ENCODE results near the gene OR11H7. TPM values are rescaled to one million over a fixed set of nuclear protein-coding genes. Genes with fewer than 3 reads are reported as not detected.
"Not testable (repeated sequence)": the region's sequence is repeated elsewhere in the genome, so short reads cannot be mapped to it uniquely, and the experiment has no call there.

OR11H7 gene
- total RNA-seq, 1 donor from 2014 or later = not detected

DNA sequence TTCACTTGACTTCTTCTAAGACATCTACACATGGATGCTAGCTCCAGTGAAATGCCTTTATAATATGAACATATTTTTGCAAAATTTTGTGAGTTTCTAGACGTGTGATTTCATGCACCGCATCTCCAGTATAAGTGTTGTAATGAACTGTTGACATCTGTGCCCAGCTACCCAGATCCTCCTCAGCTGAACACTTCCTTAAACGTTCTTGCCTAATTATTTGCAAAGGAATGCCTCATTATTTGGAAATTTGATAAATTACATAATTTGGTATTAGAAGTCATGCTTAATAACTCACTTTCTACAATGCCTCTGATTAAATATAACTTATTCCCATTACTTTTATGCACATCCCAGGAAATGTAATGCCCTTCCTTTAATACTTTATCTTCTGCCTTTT is 24.1 kb upstream of the OR11H7 start:
- Histone ChIP-seq H3K4me1 (no peaks in the 10 kb centered on the region), H3K27ac (replicated peaks) (no peak overlapping the region), H3K36me3 (no peaks in the 10 kb centered on the region), H3K9me3 (replicated peaks) (peaks cover 9% of the 10 kb centered on the region), H3K27me3 (ENCODE audit: low read depth) (peaks cover 3% of the 10 kb centered on the region), H3K4me3 (no peak overlapping the region)
- TF ChIP-seq, protein P1, sequence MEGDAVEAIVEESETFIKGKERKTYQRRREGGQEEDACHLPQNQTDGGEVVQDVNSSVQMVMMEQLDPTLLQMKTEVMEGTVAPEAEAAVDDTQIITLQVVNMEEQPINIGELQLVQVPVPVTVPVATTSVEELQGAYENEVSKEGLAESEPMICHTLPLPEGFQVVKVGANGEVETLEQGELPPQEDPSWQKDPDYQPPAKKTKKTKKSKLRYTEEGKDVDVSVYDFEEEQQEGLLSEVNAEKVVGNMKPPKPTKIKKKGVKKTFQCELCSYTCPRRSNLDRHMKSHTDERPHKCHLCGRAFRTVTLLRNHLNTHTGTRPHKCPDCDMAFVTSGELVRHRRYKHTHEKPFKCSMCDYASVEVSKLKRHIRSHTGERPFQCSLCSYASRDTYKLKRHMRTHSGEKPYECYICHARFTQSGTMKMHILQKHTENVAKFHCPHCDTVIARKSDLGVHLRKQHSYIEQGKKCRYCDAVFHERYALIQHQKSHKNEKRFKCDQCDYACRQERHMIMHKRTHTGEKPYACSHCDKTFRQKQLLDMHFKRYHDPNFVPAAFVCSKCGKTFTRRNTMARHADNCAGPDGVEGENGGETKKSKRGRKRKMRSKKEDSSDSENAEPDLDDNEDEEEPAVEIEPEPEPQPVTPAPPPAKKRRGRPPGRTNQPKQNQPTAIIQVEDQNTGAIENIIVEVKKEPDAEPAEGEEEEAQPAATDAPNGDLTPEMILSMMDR (IDR thresholded peaks at IDR 0.05; ENCODE audit: borderline replicate concordance) = no peak
- intact Hi-C loops (cut with micrococcal nuclease) = no loop called here
- DNase-seq = no peak

DNA sequence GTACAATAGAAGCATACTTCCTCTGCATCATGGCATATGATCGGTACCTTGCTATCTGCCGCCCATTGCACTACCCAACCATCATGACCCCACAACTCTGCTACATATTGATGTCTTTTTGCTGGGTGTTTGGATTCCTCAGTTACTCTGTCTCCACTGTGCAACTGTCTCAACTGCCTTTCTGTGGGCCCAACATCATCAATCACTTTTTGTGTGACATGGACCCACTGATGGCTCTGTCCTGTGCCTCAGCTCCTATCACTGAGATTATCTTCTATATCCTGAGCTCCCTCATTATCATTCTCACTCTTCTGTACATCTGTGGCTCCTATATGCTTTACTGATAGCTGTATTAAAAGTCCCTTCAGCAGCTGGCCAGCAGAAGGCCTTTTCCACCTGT is 19.2 kb upstream of the OR11H7 start:
- TF ChIP-seq, protein P1 (IDR thresholded peaks at IDR 0.05; ENCODE audit: borderline replicate concordance) = no peak
- peaks cover 20% of the 10 kb centered on the region for H3K9me3 ChIP-seq (replicated peaks)
- H3K27me3 ChIP-seq (ENCODE audit: low read depth) = no peaks in the 10 kb centered on the region
- no peaks in the 10 kb centered on the region for H3K36me3 ChIP-seq
- H3K4me1 ChIP-seq = no peaks in the 10 kb centered on the region
- intact Hi-C loops (cut with micrococcal nuclease) = no loop called here
- H3K4me3 ChIP-seq = no peak overlapping the region
- DNase-seq = no peak
- H3K27ac ChIP-seq (replicated peaks) = no peak overlapping the region

DNA sequence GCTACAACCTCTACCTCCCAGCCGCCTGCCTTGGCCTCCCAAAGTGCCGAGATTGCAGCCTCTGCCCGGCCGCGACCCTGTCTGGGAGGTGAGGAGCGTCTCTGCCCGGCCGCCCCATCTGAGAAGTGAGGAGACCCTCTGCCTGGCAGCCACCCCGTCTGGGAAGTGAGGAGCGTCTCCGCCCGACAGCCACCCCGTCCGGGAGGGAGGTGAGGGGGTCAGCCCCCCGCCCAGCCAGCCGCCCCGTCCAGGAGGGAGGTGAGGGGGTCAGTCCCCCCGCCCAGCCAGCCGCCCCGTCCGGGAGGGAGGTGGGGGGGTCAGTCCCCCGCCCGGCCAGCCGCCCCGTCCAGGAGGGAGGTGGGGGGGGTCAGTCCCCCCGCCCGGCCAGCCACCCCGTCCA is 16.4 kb upstream of the OR11H7 start:
- DNase-seq; H3K4me1 ChIP-seq; H3K4me3 ChIP-seq; H3K27ac ChIP-seq (replicated peaks); H3K36me3 ChIP-seq; H3K27me3 ChIP-seq (ENCODE audit: low read depth); intact Hi-C loops (cut with micrococcal nuclease): not testable (repeated sequence)
- peaks cover 26% of the 10 kb centered on the region for H3K9me3 ChIP-seq (replicated peaks)

DNA sequence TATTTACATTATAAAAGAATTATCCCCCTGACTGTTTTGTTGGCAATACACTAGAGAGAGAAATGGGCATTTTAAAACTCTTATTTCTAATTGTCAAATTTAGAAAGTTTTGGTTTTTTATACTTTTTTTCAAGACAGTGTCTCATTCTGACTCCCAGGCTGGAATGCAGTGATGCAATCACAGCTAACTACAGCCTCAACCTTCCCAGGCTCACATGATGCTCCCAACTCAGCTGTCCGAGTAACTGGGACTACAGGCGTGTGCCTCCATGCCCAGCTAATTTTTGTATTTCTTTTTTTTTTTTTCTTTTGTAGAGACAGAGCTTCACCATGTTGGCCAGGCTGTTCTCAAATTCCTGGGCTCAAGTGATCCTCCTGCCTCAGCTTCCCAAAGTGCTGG is 13.6 kb upstream of the OR11H7 start:
- Histone ChIP-seq H3K9me3 (replicated peaks) (peaks cover 18% of the 10 kb centered on the region), H3K27ac (replicated peaks) (no peak overlapping the region), H3K4me3 (no peak overlapping the region), H3K4me1 (no peaks in the 10 kb centered on the region), H3K36me3 (no peaks in the 10 kb centered on the region), H3K27me3 (ENCODE audit: low read depth) (no peaks in the 10 kb centered on the region)
- intact Hi-C loops (cut with micrococcal nuclease) = no loop called here
- no peak for DNase-seq
- TF ChIP-seq, protein P1 (IDR thresholded peaks at IDR 0.05; ENCODE audit: borderline replicate concordance) = no peak

DNA sequence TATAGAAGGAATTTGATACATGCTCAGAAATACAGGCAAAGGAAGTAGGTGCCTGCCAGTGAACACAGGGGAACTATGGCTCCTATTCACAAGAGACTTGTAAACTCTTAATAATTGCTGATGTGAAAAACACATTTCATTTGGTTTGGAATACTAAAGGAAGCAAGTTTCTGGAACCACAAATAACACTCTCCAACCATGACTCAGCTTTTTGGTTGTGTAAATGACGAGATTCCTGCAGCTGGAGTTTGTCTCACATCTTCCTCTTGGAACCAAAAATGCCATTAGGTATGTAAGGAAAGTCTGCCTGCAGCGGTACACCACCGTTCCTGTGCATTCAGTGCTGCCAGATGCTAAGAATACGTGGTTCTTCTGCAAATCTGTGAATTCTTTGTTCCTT is 9.7 kb upstream of the OR11H7 start:
- intact Hi-C loops (cut with micrococcal nuclease) = no loop called here
- Histone ChIP-seq H3K4me1 (no peaks in the 10 kb centered on the region), H3K9me3 (replicated peaks) (peaks cover 12% of the 10 kb centered on the region), H3K4me3 (no peak overlapping the region), H3K27me3 (ENCODE audit: low read depth) (no peaks in the 10 kb centered on the region), H3K27ac (replicated peaks) (no peak overlapping the region), H3K36me3 (no peaks in the 10 kb centered on the region)
- TF ChIP-seq, protein P1 (IDR thresholded peaks at IDR 0.05; ENCODE audit: borderline replicate concordance) = no peak
- DNase-seq = no peak

DNA sequence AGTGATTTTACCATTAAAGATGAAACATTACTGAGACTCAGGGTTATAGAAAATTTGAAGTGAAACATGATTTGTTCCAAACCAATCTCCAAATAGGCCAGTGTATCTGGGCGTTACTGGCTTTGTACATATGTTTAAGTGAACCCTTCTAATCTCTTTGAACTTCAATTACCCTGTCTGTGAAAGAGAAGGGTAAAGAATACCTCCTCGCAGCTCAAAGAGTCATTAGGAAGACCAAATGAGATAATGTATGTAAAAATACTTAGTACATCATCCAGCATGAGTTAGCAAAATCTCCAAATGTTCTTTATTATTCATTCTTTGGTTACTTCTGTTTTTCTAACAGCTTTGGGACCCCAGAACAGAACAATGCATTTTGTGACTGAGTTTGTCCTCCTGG is 5.4 kb upstream of the OR11H7 start, which contains the start of gene OR11H6:
Gene OR11H6 (plus strand): TSS at position 301 of the 400 bp plus-strand sequence. CDS start 0 bp downstream, at position 301.
- Histone ChIP-seq H3K4me3 (no peak within 1 kb of the TSS), H3K36me3 (no peaks in the 10 kb centered on the region), H3K27me3 (ENCODE audit: low read depth) (no peaks in the 10 kb centered on the region), H3K27ac (replicated peaks) (no peak within 1 kb of the TSS), H3K4me1 (no peaks in the 10 kb centered on the region), H3K9me3 (replicated peaks) (no peaks in the 10 kb centered on the region)
- TF ChIP-seq, protein P1 (IDR thresholded peaks at IDR 0.05; ENCODE audit: borderline replicate concordance) = no peak
- intact Hi-C loops (cut with micrococcal nuclease) = no loop called here
- DNase-seq = no peak

DNA sequence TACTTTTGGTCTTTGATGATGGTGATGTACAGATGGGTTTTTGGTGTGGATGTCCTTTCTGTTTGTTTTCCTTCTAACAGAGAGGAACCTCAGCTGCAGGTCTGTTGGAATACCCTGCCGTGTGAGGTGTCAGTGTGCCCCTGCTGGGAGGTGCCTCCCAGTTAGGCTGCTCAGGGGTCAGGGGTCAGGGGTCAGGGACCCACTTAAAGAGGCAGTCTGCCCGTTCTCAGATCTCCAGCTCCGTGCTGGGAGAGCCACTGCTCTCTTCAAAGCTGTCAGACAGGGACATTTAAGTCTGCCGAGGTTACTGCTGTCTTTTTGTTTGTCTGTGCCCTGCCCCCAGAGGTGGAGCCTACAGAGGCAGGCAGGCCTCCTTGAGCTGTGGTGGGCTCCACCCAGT is 6.6 kb downstream of the OR11H7 start:
- H3K4me1 ChIP-seq; DNase-seq; H3K27ac ChIP-seq (replicated peaks); H3K4me3 ChIP-seq; H3K27me3 ChIP-seq (ENCODE audit: low read depth); intact Hi-C loops (cut with micrococcal nuclease); H3K36me3 ChIP-seq; H3K9me3 ChIP-seq (replicated peaks): not testable (repeated sequence)

All from left ventricle myocardium inferior (tissue), 1 donor.